DOHH2 (cell line): Measurements from ENCODE around the gene SLC25A6.

Experiments used
- H3F3A ChIP-seq: fragments of 200-600 bp; sonication (generic), shearing (Covaris generic); 2 replicates; pipeline ENCODE4 v1.6.0; 2016; ENCODE audit warnings: antibody characterized with exemption, mild to moderate bottlenecking; ENCODE audit not compliant: control insufficient read depth, insufficient read depth
- H3K27ac ChIP-seq: fragments of 200-600 bp; sonication (generic); 2 replicates; pipeline ENCODE4 v1.5.1; 2014; ENCODE audit warnings: low read depth, mild to moderate bottlenecking, low read length, moderate library complexity
- H3K27me3 ChIP-seq: fragments of 200-600 bp; sonication (generic); 2 replicates; pipeline ENCODE4 v1.6.1; 2014; ENCODE audit warnings: mild to moderate bottlenecking, low read length, mixed read lengths; ENCODE audit not compliant: control insufficient read depth
- H3K36me3 ChIP-seq: fragments of 200-600 bp; sonication (generic); 2 replicates; pipeline ENCODE4 v1.6.1; 2014; ENCODE audit warnings: mild to moderate bottlenecking, low read length, moderate library complexity, mixed read lengths; ENCODE audit not compliant: control insufficient read depth
- H3K4me1 ChIP-seq: fragments of 200-600 bp; sonication (generic); 2 replicates; pipeline ENCODE4 v1.6.1; 2014; ENCODE audit warnings: mild to moderate bottlenecking, low read length, mixed read lengths; ENCODE audit not compliant: control insufficient read depth
- H3K4me2 ChIP-seq: fragments of 200-600 bp; sonication (generic); 2 replicates; pipeline ENCODE4 v1.6.0; 2014; ENCODE audit warnings: mild to moderate bottlenecking, low read length, moderate library complexity
- H3K4me3 ChIP-seq: fragments of 200-600 bp; sonication (generic); 2 replicates; pipeline ENCODE4 v1.5.1; 2014; ENCODE audit warnings: mild to moderate bottlenecking, low read length, mixed read lengths
- H3K79me2 ChIP-seq: fragments of 200-600 bp; sonication (generic); 2 replicates; pipeline ENCODE4 v1.6.1; 2014; ENCODE audit warnings: mild to moderate bottlenecking, low read length, mixed read lengths; ENCODE audit not compliant: control insufficient read depth
- H3K9me2 ChIP-seq: fragments of 200-600 bp; sonication (generic); replicated peaks from 2 replicates; pipeline ENCODE4 v1.6.1; 2014; ENCODE audit warnings: mild to moderate bottlenecking, low read length, mixed read lengths; ENCODE audit not compliant: control insufficient read depth
- H3K9me3 ChIP-seq: fragments of 200-600 bp; sonication (generic); 2 replicates; pipeline ENCODE4 v1.6.1; 2014; ENCODE audit warnings: antibody characterized with exemption, low read length, mixed read lengths; ENCODE audit not compliant: control insufficient read depth, insufficient read depth
- H4K20me1 ChIP-seq: fragments of 200-600 bp; sonication (generic); 2 replicates; pipeline ENCODE4 v1.6.0; 2014; ENCODE audit warnings: low read depth, mild to moderate bottlenecking, antibody characterized with exemption, low read length, moderate library complexity; ENCODE audit not compliant: control insufficient read depth, insufficient read depth
- CTCF ChIP-seq: fragments of 200-600 bp; sonication (generic); IDR thresholded peaks from one replicate; pipeline ENCODE4 v1.5.1; 2014; ENCODE audit warnings: antibody characterized with exemption, mild to moderate bottlenecking, low read depth, low read length; ENCODE audit not compliant: poor library complexity, severe bottlenecking
- EZH2phosphoT487 ChIP-seq: fragments of 200-600 bp; sonication (generic); IDR thresholded peaks from 2 replicates; pipeline ENCODE4 v1.6.1; 2017; ENCODE audit warnings: borderline replicate concordance, mild to moderate bottlenecking, antibody characterized with exemption, low read length, moderate library complexity, mixed read lengths

Gene SLC25A6

GRCh38 chrX:1361275-1361674 is 30.6 kb downstream of the SLC25A6 start:
- Histone ChIP-seq H3K4me1 (no peaks in the 10 kb centered on the region), H3K9me2 (no peaks in the 10 kb centered on the region), H3K9me3 (no peaks in the 10 kb centered on the region), H4K20me1 (no peaks in the 10 kb centered on the region), H3K79me2 (no peaks in the 10 kb centered on the region), H3K27me3 (no peaks in the 10 kb centered on the region), H3K27ac (no peak overlapping the region), H3K36me3 (no peaks in the 10 kb centered on the region), H3F3A (no peaks in the 10 kb centered on the region; the same call in 1 of the 2 replicates), H3K4me2 (no peak overlapping the region), H3K4me3 (no peak overlapping the region)
- TF ChIP-seq CTCF, result no peak
- no peak for TF ChIP-seq EZH2phosphoT487

GRCh38 chrX:1360171-1360570 is 31.7 kb downstream of the SLC25A6 start:
- TF ChIP-seq EZH2phosphoT487 (no peak), CTCF (no peak)
- H4K20me1 ChIP-seq, result no peaks in the 10 kb centered on the region

GRCh38 chrX:1359477-1359873 is 32.4 kb downstream of the SLC25A6 start:
- H3K27me3 ChIP-seq, result no peaks in the 10 kb centered on the region
- H3K9me3 ChIP-seq, result no peaks in the 10 kb centered on the region
- TF ChIP-seq EZH2phosphoT487, result no peak
- TF ChIP-seq CTCF, result no peak
- no peak overlapping the region for H3K4me2 ChIP-seq
- H3F3A ChIP-seq, result peaks cover 3% of the 10 kb centered on the region; the same call in 1 of the 2 replicates
- peaks cover 13% of the 10 kb centered on the region for H3K4me1 ChIP-seq
- H3K36me3 ChIP-seq, result no peaks in the 10 kb centered on the region
- H3K27ac ChIP-seq, result no peak overlapping the region
- H3K4me3 ChIP-seq, result no peak overlapping the region
- H3K79me2 ChIP-seq, result no peaks in the 10 kb centered on the region
- no peaks in the 10 kb centered on the region for H4K20me1 ChIP-seq
- H3K9me2 ChIP-seq, result no peaks in the 10 kb centered on the region

More at GRCh38 chrX:1360171-1360570, 31.7 kb downstream of the SLC25A6 start:
- Histone ChIP-seq H3K4me1 (peaks cover 9% of the 10 kb centered on the region), H3K9me2 (no peaks in the 10 kb centered on the region), H3K27me3 (no peaks in the 10 kb centered on the region), H3F3A (peaks cover 3% of the 10 kb centered on the region; the same call in 1 of the 2 replicates), H3K4me3 (no peak overlapping the region), H3K9me3 (no peaks in the 10 kb centered on the region), H3K36me3 (no peaks in the 10 kb centered on the region), H3K79me2 (no peaks in the 10 kb centered on the region), H3K4me2 (no peak overlapping the region), H3K27ac (no peak overlapping the region)
